ENCODE data around the gene CHMP1A.
"Not testable (repeated sequence)": the region's sequence is repeated elsewhere in the genome, so short reads cannot be mapped to it uniquely, and the experiment has no call there.

Gene CHMP1A

DNA sequence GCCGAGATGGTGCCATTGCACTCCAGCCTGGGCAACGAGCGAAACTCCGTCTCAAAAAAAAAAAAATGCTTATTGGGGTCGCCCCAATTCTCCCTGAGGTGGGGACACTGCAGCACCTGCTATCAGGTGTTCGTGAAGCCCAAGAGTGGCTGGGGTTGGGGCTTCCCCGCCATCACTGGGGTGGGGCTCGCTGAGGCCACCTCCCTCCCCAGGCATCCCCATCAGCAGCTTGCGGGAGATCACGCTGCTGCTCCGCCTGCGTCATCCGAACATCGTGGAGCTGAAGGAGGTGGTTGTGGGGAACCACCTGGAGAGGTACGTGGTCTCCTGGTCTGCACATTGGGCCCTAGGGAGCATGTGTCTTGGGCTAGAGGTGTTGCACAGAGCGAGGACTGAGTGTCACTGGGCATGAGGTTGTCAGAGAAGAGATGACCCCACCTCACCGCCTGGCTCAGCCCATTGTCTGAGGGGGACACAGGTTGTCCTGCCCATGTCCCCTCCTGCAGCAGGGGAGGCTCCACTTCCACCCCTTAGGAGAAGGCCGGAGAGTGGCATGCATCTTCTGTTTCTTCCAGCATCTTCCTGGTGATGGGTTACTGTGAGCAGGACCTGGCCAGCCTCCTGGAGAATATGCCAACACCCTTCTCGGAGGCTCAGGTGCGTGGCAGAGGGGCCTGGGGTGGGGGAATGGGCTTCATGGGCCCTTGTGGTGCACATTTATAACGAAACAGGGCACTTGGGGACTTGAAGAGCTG lies 33.9 kb upstream of the CHMP1A start:
- no peak overlapping the region for H3K4me3 ChIP-seq (ENCODE audit: low read depth, low read length)
- no peak for DNase-seq (ENCODE audit: low read depth)
- TF ChIP-seq, protein P1, sequence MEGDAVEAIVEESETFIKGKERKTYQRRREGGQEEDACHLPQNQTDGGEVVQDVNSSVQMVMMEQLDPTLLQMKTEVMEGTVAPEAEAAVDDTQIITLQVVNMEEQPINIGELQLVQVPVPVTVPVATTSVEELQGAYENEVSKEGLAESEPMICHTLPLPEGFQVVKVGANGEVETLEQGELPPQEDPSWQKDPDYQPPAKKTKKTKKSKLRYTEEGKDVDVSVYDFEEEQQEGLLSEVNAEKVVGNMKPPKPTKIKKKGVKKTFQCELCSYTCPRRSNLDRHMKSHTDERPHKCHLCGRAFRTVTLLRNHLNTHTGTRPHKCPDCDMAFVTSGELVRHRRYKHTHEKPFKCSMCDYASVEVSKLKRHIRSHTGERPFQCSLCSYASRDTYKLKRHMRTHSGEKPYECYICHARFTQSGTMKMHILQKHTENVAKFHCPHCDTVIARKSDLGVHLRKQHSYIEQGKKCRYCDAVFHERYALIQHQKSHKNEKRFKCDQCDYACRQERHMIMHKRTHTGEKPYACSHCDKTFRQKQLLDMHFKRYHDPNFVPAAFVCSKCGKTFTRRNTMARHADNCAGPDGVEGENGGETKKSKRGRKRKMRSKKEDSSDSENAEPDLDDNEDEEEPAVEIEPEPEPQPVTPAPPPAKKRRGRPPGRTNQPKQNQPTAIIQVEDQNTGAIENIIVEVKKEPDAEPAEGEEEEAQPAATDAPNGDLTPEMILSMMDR (IDR thresholded peaks at IDR 0.05; ENCODE audit: insufficient read depth, low read depth, low read length, missing control alignments), result no peak

DNA sequence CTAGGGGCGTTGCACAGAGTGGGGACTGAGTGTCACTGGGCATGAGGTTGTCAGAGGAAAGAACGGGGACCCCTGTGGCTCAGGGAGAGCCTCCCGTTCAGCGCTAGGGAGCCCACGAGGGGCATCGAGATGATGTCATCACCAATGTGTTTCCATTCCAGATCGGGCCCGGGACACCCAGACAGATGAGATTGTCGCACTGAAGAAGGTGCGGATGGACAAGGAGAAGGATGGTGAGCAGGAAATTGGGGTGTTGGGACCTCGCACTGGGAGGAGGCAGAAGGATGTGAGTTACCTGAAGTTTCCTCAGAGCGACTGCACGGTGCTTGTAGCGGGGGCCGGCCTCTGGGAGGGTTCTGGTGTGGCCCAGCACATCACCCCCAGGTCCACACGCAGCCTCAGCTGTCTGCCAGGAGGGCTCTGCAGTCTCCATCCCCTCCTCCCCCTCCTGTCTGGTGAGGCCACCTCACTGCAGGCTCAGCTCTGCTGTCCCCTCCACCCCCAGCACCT lies 32.9 kb upstream of the CHMP1A start:
- DNase-seq (ENCODE audit: low read depth), result no peak
- TF ChIP-seq, protein P1 (IDR thresholded peaks at IDR 0.05; ENCODE audit: insufficient read depth, low read depth, low read length, missing control alignments), result no peak

DNA sequence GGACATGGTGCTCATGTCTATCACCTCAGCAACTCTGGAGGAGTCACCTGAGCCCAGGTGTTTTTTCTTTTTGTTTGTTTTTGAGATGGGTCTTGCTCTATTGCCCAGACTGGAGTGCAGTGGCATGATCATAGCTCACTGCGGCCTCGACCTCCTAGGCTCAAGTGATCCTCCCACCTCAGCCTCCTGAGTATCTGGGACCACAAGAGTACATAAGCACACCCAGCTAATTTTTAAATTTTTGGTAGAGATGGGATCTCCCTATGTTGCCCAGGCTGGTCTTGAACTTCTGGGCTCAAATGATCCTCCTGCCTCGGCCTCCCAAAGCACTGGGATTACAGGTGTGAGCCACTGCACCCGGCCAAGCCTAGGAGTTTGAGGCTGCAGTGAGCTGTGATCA lies 32.1 kb upstream of the CHMP1A start:
- DNase-seq (ENCODE audit: low read depth); H3K4me3 ChIP-seq (ENCODE audit: low read depth, low read length): not testable (repeated sequence)

More for the DNA sequence above, 32.9 kb upstream of the CHMP1A start:
- no peak overlapping the region for H3K4me3 ChIP-seq (ENCODE audit: low read depth, low read length)

DNA sequence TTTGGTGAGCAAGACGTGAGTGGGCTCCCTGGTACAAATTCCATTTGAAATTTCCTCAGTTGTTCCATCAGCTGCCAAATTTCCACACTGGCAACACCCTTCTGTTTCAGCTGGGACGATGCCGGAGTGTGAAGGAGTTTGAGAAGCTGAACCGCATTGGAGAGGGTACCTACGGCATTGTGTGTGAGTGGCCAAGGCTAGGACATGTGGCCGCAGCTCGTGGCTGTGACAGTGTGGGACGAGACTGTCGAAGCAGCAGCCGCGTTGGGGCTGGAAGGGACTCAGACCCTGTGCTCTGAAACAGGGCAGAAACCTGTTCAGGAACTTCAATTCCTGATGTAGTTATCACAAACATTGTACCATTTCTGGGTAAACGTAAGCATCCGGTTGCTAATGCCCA lies 31.6 kb upstream of the CHMP1A start:
- TF ChIP-seq, protein P1 (IDR thresholded peaks at IDR 0.05; ENCODE audit: insufficient read depth, low read depth, low read length, missing control alignments), result no peak
- H3K4me3 ChIP-seq (ENCODE audit: low read depth, low read length), result no peak overlapping the region
- no peak for DNase-seq (ENCODE audit: low read depth)

DNA sequence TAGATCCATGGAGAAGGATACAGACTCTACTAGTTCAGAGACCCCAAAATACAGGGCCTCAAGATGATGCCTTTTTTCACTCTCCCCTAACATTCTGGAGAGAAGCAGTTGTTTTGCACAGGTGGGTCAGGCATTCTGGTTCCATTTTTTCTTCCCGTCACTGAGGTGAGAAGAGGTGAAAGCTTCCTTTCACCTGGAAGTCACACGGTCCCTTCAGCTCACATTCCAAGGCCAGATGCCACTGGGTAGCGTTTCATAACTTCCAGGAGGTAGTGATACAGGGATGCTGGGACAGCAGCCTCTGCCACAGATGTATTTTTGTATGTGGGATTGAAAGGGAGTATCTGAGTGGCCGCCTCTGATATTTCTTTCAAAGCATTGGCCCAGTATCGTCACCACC lies 30.9 kb upstream of the CHMP1A start:
- TF ChIP-seq, protein P1 (IDR thresholded peaks at IDR 0.05; ENCODE audit: insufficient read depth, low read depth, low read length, missing control alignments), result no peak
- H3K4me3 ChIP-seq (ENCODE audit: low read depth, low read length), result no peak overlapping the region
- no peak for DNase-seq (ENCODE audit: low read depth)

DNA sequence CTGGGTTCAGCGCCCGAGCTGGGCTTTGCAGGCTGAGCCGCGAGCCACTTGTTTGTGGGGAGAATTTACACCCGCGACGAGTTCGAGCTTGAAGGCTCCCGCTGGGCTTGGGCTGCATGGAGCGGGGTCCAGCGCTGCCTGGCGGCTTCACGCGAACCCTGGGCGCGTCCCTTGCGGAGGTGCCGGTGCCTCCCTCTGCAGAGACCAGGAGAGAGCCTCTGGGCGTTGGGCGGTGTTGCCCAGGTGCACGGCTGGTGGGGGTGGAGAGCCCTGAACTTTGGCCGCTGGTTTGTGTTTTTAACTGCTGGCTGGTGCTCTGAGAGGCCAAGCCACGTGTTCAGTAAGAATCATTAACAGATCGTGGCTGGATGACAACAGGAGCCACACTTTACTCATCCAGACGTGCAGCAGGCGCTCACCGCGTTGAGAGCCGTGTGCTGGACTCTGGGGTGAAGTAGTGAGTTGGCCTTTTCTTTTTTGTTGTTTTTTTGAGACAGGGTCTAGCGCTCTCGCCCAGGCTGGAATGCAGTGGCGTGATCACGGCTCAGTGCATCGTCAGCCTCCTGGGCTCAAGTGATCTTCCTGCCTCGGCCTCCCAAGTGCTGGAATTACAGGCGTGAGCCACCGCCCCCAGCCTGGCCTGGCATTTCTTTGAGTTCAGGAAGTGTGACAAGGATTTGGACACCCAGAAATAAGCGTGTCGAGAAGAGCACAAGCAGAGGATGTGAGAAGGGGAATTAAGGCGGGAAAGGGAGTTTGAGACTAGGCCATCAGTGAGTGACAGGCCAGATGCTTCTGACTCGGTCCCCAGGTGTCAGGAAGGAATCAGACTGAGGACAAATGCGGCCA lies 29.8 kb upstream of the CHMP1A start:
- H3K4me3 ChIP-seq (ENCODE audit: low read depth, low read length), result peak overlapping the region; percentile 62
- DNase-seq (ENCODE audit: low read depth), result peak; percentile 46
- TF ChIP-seq, protein P1 (IDR thresholded peaks at IDR 0.05; ENCODE audit: insufficient read depth, low read depth, low read length, missing control alignments), result no peak

DNA sequence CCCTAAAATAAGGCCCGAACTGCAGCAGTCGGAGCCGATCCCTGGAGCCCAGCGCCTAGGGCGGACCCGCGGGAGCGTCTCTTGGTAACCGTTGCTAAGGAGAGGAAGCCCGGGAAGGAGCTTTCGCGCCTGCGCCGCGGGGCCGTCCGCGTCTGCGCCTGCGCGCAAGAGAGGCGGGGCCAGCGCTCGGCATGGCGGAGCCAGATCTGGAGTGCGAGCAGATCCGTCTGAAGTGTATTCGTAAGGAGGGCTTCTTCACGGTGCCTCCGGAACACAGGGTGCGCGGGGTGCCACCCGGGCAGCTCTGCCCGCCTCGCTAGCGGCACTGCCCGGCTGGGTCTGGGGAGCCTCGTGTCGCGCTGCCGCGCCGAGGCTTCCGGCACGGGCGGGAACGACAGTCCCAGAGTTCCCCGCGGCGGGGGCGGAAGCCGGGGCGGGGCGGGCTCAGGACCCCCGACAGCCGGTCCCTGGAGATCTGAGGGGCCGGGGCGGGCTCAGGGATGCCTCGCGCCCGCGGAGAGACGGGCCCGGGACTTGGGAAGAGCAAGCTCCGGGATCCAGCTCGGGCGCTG lies 29.1 kb upstream of the CHMP1A start, which contains the start of gene CDK10:
TSS of gene CDK10 (plus strand) at position 170 of the 572 bp plus-strand sequence. CDS start at position 192, 22 bp downstream.
- TF ChIP-seq, protein P1 (IDR thresholded peaks at IDR 0.05; ENCODE audit: insufficient read depth, low read depth, low read length, missing control alignments), result no peak
- DNase-seq (ENCODE audit: low read depth), result peak; percentile 88
- H3K4me3 ChIP-seq (ENCODE audit: low read depth, low read length), result peak within 1 kb of the TSS; percentile 62
